Islet of Langerhans (tissue), 1 donor: ENCODE measurements around the gene PPARA.

ENCODE experiments used
- FAIRE-seq: peaks from one replicate; lab custom pipeline; 2011; peaks lifted over from hg19 to GRCh38; lab: Jason Lieb, UNC

PPARA gene

GRCh38 chr22:46150034-46150654, at the start of gene PPARA:
TSS of gene PPARA (plus strand) at chr22:46150526. CDS start at chr22:46198384, 47,858 bp downstream.
- no peak for FAIRE-seq

DNA sequence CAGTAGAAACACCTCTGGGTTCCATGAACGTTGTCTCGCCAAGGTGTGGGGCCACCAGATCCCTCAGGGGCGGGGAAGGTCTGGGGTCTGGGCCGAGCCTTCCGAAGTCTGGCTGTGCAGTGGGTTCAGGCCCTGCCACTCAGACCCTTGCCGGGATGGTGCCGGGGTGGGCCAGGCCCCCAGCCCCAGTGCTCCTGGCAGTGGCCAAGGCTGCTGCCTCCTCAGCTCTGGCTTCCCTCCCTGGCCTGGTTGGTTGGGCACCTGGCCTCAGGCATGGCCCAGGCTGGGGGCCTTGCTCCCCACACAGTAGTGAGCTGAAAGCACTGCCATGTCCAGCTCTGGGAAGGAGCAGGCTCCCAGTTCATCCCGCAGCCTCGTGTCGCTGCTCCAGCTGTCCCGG, 48.2 kb upstream of the PPARA start:
- no peak for FAIRE-seq

DNA sequence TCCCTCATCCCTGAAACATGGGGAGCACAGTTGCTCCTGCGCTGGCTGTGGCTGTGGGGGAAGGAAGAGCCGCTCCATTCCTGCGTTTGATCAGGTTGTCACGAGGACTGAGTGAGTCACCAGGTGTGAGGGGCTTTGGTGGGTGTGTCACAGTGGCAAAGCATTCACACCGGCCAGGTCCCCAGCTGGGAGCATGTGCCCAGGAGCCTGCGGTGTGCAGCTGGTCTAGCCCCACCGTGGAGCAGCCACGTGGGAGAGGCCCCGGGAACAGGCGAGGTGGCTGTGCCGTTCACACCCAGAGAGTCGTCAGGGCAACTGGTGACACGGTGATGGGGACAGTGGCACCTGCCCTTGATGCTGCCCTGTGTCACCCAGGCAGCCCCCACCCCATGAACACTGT, 47.6 kb upstream of the PPARA start:
- FAIRE-seq = no peak

DNA sequence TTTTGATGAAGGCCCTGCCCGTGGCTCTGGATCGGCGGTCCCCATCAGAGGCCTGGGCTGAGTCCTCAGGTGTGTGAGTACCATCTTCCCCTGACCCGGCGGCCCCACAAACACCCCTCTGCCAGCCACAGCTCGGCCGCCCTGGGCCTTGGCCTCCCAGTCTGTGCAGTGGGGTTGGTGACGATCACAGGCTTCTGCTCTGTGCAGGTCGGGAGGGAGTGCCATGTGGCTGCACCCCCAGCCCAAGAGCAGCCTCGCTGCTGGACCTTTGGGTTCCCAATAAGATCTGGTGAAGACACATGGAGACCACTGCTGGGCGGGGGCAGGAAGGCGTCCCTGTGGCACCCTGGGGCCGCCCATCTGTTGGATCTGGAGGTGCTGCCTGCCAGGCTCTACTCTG, 47.1 kb upstream of the PPARA start:
- no peak for FAIRE-seq

DNA sequence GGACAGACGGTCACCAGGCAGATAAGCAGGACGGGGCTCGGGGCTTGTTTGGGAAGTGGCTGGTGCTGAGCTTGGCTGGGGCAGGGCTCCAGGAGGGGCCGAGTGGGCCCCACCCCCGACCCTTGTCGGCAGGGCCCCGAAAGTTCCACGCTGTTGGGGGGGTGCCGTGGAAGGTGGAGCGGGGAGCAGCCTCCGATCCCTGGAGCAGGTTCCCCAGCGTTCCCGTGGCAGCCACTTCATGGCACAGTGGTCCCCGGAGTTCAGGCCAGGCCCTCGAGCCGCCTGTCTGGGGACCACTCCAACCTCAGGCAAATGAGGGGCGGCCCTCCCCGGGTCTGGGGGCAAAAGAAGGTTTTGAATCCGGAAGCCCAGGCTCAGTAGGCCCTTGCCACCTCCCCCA, 46.7 kb upstream of the PPARA start:
- no peak for FAIRE-seq

DNA sequence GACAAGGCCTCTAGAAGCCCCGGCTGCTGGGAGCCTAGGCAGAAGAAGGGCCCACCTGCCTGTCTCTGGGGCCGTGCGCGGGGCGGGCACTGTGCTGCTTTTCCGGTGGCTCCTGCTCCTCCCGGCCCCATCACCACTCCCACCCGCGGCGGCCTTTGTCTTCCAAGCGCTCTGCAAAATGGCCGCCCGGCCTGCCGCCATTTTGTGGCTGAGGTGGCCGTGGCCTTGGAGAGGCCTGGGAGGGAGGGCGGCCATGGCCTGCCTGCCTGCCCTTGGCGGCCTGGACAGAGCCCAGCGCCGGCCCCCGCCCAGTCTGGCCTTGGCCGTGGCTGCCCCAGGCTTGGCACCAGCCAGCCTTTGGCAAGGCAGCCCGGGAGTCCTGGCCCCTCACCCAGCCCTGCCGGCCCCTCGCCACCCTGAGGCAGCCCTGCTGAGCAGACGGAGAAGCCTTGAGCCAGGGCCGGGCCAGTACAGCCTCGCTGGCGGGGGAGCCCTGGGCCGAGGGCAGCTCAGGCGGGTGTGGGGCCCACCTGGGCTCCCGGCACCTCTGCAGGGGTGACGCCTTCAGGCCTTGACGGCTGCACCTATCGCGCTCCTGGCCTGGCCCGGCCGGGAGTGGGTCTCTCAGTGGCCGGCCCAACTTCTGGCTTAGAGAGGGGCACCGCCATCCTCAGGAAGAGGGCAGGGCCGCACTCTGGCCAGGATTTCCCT, 46.0 kb upstream of the PPARA start:
- FAIRE-seq = no peak

DNA sequence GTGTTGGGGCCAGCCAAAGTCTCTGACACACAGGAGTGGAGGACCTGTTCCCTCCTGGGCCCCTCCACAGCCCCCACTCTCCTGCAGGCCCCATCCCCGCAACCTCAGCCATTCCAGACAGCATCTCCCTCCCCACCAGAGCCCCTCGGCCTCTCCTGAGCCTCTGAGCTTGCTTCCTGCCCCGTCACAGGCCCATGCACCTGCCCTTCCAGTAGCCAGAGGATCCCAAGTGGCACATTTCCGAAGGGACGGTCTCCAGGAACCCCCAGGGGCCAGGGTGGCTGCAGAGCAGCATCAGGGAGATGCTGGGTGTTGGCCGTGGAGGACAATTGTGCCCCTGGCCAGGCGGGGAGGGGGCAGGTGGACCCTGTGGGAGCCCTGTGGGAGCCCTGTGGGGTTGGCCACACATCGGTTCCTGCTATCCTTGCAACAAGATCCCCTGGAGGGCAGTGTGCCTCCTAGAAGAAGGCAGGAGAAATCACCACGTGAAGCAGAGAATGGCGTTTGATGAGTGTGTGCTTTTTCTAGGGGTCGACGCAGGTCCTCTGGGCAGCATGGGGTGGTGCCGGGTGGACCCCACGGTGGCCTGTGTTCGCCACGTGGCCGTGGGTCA, 45.3 kb upstream of the PPARA start:
- no peak for FAIRE-seq

DNA sequence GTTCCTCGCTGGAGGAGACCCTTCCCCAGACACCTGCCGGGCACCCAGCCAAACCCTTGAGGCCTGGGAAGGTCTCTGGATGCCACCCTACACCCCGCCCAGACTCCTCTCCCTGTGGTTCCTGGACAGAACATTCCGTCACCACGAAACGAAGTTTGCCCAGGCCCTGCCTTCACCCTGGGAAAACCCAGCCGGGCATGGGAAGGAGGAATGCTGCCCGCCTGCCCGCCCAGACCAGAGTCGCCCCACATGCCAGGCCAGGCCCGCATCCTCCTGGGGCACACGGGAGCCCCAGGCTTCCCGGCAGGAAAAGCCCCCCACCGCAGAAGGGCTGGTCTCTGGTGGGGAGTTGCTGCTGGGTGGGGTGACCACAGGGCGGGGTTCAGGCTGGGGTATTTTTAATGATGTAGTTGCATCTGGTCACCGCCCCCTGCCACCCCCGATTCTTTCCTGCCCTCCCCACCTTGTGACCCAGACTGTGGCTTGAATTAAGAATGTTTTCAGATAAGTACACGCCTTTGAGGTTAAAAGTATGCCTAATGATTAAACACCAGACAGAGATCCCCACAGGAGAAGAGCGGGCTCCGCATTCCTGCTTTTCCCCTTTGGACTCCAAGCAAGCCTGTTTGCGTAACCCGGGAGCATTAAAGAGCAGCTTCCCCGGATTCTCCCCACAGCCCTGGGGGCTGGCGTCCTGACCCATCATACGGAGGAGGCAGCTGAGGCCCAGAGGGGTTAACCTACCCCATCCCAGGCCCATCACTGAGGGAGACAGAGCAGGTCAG, 44.6 kb upstream of the PPARA start:
- FAIRE-seq = no peak

- FAIRE-seq = no peak
These were observed 43.9 kb upstream of the PPARA start for GRCh38 chr22:46106279-46107022.

- FAIRE-seq = peak; percentile 30
These were observed 43.1 kb upstream of the PPARA start for GRCh38 chr22:46107089-46107664.

- FAIRE-seq = no peak
These were observed 42.4 kb upstream of the PPARA start for GRCh38 chr22:46107753-46108563.

- no peak for FAIRE-seq
These were observed 41.5 kb upstream of the PPARA start for GRCh38 chr22:46108564-46109473.

GRCh38 chr22:46109474-46110003, 40.8 kb upstream of the PPARA start:
- no peak for FAIRE-seq

GRCh38 chr22:46110215-46110614, 40.1 kb upstream of the PPARA start:
- no peak for FAIRE-seq

DNA sequence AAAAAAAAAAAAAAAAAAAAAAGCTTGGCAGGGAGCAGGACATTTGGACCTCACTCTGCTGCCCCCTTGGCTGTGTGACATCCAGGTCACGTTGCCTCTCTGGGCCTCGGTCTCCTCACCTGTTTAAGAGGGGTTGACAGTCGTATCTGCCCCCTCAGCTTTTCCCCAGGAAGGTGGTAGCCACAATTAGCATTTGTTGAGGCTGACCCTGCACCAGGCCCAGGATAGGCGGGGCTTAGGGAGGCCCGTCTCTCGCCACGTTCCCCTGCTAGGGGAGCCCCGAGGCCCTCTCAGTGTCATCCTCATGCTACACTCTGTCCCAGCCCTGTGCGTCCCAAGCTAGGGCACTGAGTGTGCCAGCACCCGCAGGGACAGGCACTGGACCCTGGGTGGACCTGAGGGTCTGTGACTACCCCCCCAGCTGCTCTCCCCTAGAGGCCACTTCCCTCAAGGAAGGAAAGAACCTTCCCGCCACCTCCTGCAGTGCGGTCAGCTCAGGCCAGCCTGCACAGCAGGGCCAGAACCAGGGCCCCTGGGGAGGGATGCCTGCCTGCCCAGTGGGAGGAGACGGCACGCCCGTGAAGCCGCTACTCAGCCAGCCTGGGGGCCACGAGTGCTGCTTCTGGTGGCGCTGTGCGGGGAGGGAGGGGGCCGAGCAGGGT, 38.5 kb upstream of the PPARA start:
- FAIRE-seq = no peak

GRCh38 chr22:46112405-46112804, 37.9 kb upstream of the PPARA start:
- no peak for FAIRE-seq

GRCh38 chr22:46113110-46113909, 37.0 kb upstream of the PPARA start:
- no peak for FAIRE-seq

DNA sequence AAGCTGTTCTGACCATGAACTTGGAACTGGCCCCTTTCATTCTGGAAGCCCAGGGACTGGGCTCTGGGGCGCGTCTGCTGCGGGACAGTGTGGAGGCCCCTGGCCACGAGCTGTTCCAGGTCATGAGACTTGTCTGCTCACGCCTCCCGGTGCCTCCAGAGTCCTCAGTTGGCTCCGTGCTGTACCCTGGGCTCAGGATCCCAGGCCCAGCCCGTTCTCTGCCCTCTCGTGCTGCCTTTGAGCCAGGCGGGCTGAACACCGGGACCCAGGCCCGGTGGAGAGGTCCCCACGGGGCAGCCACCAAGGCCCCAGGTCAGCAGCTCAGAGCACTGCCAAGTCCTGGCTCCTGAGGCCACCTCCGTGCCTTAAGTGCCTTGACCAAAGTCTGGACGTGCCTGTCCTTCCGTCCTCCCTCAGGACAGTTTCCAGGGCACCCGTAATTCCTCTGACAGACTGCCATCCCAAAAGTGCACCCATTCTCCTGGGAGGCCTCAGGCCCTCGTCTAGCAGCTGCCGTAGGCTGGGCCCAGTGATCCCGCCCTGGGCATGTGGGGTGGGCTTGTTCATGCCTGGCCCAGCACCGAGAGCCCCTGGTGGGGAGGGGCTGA, 36.3 kb upstream of the PPARA start:
- FAIRE-seq = no peak
